Stimulated activated CD4-positive, alpha-beta T cell treated with anti-CD3 and anti-CD28 coated beads, Interleukin-15, amount 100 ng/mL, for 24 hours (primary cell): ENCODE data around the gene GAB3.
"Not testable (repeated sequence)": the region's sequence is repeated elsewhere in the genome, so short reads cannot be mapped to it uniquely, and the experiment has no call there.

ENCODE experiments used
- DNase-seq: peaks from one replicate; pipeline ENCODE4 v3.0.0-alpha.2; 2020

GAB3 gene

DNA sequence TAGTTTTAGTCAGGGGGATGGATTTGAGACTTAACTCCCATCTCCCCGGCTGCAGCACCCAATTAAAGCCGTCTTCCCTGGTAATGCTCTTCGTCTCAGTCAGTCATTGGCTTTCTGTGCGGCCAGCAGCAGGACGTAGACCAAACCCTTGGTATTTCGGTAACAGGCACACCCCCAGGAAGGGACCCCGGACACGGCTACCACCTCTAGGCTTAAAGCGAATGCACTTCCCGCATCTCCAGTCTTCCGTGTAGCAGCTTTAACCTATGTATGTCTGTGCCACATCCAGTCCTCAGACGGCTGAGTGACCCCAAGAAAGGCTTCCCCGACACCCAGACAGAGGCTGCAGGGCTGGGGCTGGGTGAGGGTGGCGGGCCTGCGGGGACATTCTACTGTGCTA lies 96.0 kb downstream of the GAB3 start:
- no peak for DNase-seq

- DNase-seq, result no peak
These were observed 96.5 kb downstream of the GAB3 start for GRCh38 chrX:154654372-154654771.

GRCh38 chrX:154653413-154653812 lies 97.5 kb downstream of the GAB3 start, which contains the start of gene CTAG2:
Gene CTAG2 (minus strand): TSS chrX:154653579. CDS start chrX:154653515, 64 bp downstream.
- not testable (repeated sequence) for DNase-seq

GRCh38 chrX:154653048-154653401 lies 97.9 kb downstream of the GAB3 start:
- DNase-seq, result no peak

DNA sequence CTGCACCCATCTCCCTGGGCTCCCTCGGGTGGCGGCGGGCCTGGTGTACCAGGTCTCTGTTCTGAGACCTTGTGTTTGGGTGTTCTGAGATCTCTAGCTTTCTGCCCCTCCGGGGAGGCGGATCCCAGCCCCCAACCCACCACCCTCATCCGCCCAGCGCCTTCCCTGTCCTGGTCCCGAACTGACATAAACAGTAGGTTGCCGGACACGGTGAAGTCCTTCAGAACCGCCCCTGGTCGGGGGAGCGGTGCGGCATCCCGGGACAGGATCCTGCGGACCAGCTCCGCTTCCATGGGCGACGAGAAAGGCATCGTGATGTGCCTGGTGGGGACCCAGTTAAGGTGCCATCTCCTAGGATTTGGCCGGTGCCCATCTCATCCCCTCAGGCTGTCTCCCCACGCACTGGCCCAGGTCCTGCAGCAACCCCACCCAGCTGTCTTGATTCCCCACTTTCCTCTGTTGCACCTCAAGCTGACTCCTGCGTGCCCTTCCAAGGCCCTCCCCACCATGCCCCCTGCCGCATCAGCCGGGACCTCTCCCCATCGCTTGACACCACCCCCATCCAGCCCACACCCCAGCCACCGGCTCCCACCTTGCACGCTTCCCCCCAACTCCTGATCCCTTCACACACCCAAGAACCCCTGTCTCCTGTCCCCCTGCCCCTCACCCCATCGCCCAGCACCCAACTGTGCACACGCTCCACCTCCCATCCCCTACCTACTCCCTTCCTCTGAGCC lies 98.4 kb downstream of the GAB3 start:
- no peak for DNase-seq

- no peak for DNase-seq
These were observed 100.7 kb downstream of the GAB3 start for GRCh38 chrX:154650221-154650510.

DNA sequence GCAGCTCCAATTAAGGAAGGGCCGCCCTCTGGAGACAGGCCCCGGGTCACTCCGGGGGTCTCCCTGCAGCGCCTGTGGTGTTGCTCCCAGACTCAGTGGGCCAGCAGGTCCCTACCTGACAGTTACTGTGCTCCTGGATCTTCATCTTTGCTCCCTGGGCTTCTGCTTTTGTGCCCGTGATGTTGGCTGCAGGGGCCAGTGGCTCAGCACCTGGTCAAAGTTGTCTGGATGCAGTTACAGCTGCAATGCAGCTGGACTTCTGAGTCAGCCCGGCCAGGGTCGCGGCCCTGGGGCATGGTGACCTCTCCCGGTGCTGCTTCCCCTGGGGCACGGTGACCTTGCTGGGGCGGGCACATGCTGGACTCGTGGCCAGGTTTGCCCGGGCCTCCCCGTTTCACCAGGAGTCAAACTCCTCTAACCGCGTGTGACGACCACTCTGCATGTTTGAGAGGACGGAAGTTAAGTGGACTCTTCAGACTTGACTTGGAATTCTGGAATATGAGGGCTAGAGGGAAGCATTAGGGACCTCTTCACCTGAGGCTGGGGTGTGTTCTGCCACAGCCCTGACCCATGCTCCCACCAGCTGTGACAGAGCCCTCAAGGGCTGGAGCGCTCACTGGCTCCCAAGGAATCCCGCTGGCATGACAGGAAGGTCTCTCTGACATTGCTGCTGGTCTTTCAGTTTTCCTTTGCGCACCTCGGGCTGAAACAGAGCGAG lies 101.2 kb downstream of the GAB3 start:
- no peak for DNase-seq

- no peak for DNase-seq
These were observed 101.9 kb downstream of the GAB3 start for GRCh38 chrX:154648931-154649330.

DNA sequence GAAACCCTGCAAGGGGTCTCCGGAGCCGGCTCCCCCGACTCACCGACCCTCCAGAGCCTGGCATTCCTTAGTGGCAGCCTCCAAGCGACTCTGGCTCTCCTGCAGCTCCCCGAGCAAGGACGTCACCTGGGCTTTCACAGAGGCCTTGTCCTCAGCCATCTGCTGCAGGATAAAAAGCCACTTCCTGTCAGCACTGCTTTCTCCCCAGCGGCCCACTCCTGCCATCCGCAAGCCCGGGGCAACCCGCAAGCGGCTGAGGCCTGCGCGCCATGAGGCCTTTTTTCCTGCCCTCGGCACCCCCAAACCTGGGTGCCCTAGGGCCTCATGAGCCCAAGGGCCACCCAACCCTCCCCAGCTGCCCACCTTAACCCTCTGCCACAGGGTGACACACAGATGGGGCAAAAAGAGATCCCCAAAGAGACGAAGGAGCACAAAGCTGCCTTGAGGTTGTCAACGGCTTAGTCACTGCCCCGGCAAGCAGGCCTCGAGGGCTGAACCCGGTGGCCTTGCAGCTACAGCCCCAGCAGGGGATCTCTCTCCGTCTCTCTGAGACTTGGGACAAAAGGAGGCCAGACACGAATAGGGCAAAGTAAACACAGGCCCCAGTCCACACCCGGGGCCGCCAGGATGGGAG lies 105.0 kb downstream of the GAB3 start:
- not testable (repeated sequence) for DNase-seq

DNA sequence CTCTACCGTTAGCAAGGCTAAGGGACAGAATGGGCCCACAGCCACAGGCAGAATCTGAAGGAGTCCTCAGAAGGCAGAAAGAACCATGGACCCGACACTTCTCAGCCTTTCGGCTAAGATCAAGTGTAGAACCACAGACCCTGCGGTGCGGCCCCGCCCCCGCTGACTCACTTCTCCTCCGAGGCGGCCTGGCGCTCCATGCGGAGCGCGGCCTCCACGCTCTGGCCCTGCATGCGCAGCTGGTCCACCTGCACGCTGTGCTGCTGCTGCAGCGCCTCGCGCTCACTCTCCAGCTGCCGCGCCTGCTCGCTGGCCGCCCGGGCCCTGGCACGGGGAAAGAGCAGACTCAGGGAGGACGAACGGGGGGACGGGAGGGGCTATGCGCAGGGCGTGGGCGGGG lies 107.2 kb downstream of the GAB3 start:
- DNase-seq, result not testable (repeated sequence)

DNA sequence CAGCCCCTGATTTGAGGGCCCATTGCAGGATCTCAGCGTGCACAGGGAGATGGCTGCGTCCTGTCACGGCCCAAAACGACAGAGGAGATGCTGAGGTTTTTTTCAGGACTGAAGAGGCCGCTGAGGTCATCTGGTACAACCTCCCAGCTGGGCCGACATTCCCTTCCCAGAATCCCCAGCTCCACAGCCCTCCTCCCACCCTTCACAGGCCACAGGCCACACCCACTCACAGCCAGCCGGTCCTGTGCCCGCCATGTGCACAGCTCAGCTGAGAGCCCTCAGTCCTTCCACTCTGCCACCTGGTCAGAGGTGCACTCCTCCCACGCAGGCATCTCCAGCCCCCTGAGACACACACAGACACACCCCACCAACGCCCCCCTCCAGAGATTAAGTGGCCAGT lies 109.1 kb downstream of the GAB3 start:
- DNase-seq, result not testable (repeated sequence)

DNA sequence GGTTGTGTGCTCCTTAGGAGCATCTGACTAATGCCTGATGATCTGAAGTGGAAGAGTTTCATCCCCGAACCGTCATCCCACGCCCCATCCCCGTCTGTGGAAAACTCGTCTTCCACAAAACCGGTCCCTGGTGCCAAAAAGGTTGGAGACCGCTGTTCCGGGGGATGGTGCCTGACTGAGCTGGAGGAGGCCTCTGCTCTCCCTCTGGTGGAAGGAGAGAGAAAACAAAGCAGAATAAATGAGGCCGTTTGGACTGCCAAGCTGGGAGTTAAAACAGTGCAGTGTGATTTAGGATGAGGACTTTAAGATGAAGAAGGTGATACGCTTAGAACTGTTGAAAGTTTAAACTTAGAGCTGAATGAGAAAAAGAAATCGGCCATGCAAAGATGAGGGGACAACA lies 117.2 kb downstream of the GAB3 start:
- DNase-seq, result not testable (repeated sequence)

- not testable (repeated sequence) for DNase-seq
These were observed 119.9 kb downstream of the GAB3 start for GRCh38 chrX:154630949-154631348.

DNA sequence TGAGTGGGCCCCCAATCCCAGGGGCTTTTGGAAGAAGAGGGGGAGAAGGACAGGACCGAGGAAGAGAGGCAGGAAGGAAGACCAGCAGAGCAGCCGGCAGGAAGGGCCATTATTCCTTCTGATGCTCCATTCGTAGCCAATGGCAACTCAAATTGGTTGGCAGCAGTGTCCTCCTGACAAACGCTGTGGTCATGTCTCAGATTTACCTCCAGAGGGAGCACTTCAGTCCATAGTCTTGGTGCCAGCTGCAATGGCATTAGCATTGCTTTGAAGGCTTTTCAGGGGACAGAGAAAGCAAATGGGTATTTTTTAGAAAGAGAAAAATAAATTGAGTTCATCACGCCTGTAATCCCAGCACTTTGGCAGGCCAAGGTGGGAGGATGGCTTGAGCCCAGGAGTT lies 121.9 kb downstream of the GAB3 start:
- not testable (repeated sequence) for DNase-seq
